Neural cell (in vitro differentiated cells): ENCODE data around the gene SLCO2A1. TPM values are rescaled to one million over a fixed set of nuclear protein-coding genes. Genes with fewer than 3 reads are reported as not detected.

Source experiments
- H2AFZ ChIP-seq: fragments of 200-600, 300-800 bp; sonication (generic), shearing (Covaris generic); 2 replicates; pipeline ENCODE4 v1.6.0; 2014; ENCODE audit warnings: low read depth, mild to moderate bottlenecking, antibody characterized with exemption, low read length, moderate library complexity
- H3F3A ChIP-seq: fragments of 200-600 bp; shearing (Covaris generic); 2 replicates; pipeline ENCODE4 v1.6.1; 2016; ENCODE audit warnings: mild to moderate bottlenecking, moderate library complexity, mixed read lengths, antibody characterized with exemption, low read length; ENCODE audit not compliant: insufficient read depth, poor library complexity, severe bottlenecking
- H3K27ac ChIP-seq: fragments of 200-600, 300-800 bp; sonication (generic), shearing (Covaris generic); 2 replicates; pipeline ENCODE4 v1.5.1; 2014; ENCODE audit warnings: mild to moderate bottlenecking, low read length, moderate library complexity
- H3K27me3 ChIP-seq: fragments of 300-800, 200-600 bp; sonication (generic), shearing (Covaris generic); 2 replicates; pipeline ENCODE4 v1.6.0; 2014; ENCODE audit warnings: mild to moderate bottlenecking, low read depth, low read length, moderate library complexity; ENCODE audit not compliant: insufficient read depth
- H3K36me3 ChIP-seq: fragments of 300-800, 200-600 bp; sonication (generic), shearing (Covaris generic); 2 replicates; pipeline ENCODE4 v1.5.1; 2014; ENCODE audit warnings: mild to moderate bottlenecking, antibody characterized with exemption, low read length, moderate library complexity; ENCODE audit not compliant: insufficient read depth
- H3K4me2 ChIP-seq: fragments of 300-800, 200-600 bp; sonication (generic), shearing (Covaris generic); 2 replicates; pipeline ENCODE4 v1.6.0; 2014; ENCODE audit warnings: mild to moderate bottlenecking, low read length
- H3K4me3 ChIP-seq: fragments of 300-800, 200-600 bp; sonication (generic), shearing (Covaris generic); 2 replicates; pipeline ENCODE4 v1.5.1; 2014; ENCODE audit warnings: mild to moderate bottlenecking, low read length, moderate library complexity
- H3K79me2 ChIP-seq: fragments of 200-600 bp; shearing (Covaris generic); replicated peaks from 2 replicates; pipeline ENCODE4 v1.6.0; 2014; ENCODE audit warnings: mild to moderate bottlenecking, low read length, moderate library complexity; ENCODE audit not compliant: insufficient read depth
- H3K9ac ChIP-seq: fragments of 300-800, 200-600 bp; sonication (generic), shearing (Covaris generic); 2 replicates; pipeline ENCODE4 v1.6.1; 2016; ENCODE audit warnings: mild to moderate bottlenecking, low read length, mixed read lengths
- H3K9me2 ChIP-seq: fragments of 200-600 bp; shearing (Covaris generic); 2 replicates; pipeline ENCODE4 v1.6.1; 2016; ENCODE audit warnings: mild to moderate bottlenecking, low read length, mixed read lengths; ENCODE audit not compliant: insufficient read depth
- H3K9me3 ChIP-seq: fragments of 200-600, 300-800 bp; sonication (generic), shearing (Covaris generic); 2 replicates; pipeline ENCODE4 v1.6.1; 2016; ENCODE audit warnings: mild to moderate bottlenecking, mixed run types, low read length, moderate library complexity, mixed read lengths
- H4K20me1 ChIP-seq: fragments of 200-600 bp; shearing (Covaris generic); 2 replicates; pipeline ENCODE4 v1.6.1; 2016; ENCODE audit warnings: mild to moderate bottlenecking, mixed run types; ENCODE audit not compliant: insufficient read depth
- CTCF ChIP-seq: fragments of 450-650 bp; IDR thresholded peaks from 2 replicates; pipeline ENCODE4 v1.5.1; 2014; ENCODE audit warnings: antibody characterized with exemption, mild to moderate bottlenecking, moderate library complexity; ENCODE audit not compliant: poor library complexity, severe bottlenecking
- EP300 ChIP-seq: fragments of 450-650 bp; conservative IDR thresholded peaks from 2 replicates; pipeline ENCODE4 v1.6.1; 2014; ENCODE audit warnings: antibody characterized with exemption, mild to moderate bottlenecking, moderate library complexity; ENCODE audit not compliant: poor library complexity, severe bottlenecking
- EZH2 ChIP-seq: fragments of 200-600, 300-800 bp; shearing (Covaris generic), sonication (generic); IDR thresholded peaks from 2 replicates; pipeline ENCODE4 v1.6.1; 2014; ENCODE audit warnings: antibody characterized with exemption, low read length, borderline replicate concordance, mild to moderate bottlenecking; ENCODE audit not compliant: insufficient read depth, poor library complexity, severe bottlenecking
- MXI1 ChIP-seq: fragments of 450-650 bp; conservative IDR thresholded peaks from 2 replicates; pipeline ENCODE4 v1.6.1; 2014; ENCODE audit warnings: antibody characterized with exemption, mild to moderate bottlenecking; ENCODE audit not compliant: poor library complexity, severe bottlenecking
- POLR2AphosphoS5 ChIP-seq: IDR thresholded peaks from 2 replicates; pipeline ENCODE4 v1.6.1; 2012
- RAD21 ChIP-seq: fragments of 450-650 bp; conservative IDR thresholded peaks from 2 replicates; pipeline ENCODE4 v1.6.1; 2014; ENCODE audit warnings: antibody characterized with exemption, mild to moderate bottlenecking, moderate library complexity
- REST ChIP-seq: IDR thresholded peaks from 2 replicates; pipeline ENCODE4 v1.6.1; 2012; ENCODE audit warnings: borderline replicate concordance
- SMC3 ChIP-seq: fragments of 450-650 bp; conservative IDR thresholded peaks from 2 replicates; pipeline ENCODE4 v1.6.1; 2014; ENCODE audit warnings: antibody characterized with exemption, mild to moderate bottlenecking, moderate library complexity; ENCODE audit not compliant: poor library complexity
- TAF1 ChIP-seq: IDR thresholded peaks from 2 replicates; pipeline ENCODE4 v1.6.1; 2012; ENCODE audit warnings: low read depth
- polyA plus RNA-seq: library from polyadenylated mRNA; depleted of rRNA; stranded (reverse); fragments of >200 nt; gene quantifications from 2 replicates; pipeline ENCODE4 v1.2.3, GENCODE V29; 2014

SLCO2A1 gene
- polyA plus RNA-seq, 1 donor from 2014 or later = not detected

- H3K9ac ChIP-seq = no peak overlapping the region
These were observed 38.1 kb downstream of the SLCO2A1 start for GRCh38 chr3:133991637-133992036.

GRCh38 chr3:133991209-133991608 lies 38.5 kb downstream of the SLCO2A1 start:
- Histone ChIP-seq H3K36me3 (no peaks in the 10 kb centered on the region), H3K9me3 (no peaks in the 10 kb centered on the region), H3K4me3 (no peak overlapping the region), H3K4me2 (no peak overlapping the region), H3F3A (no peaks in the 10 kb centered on the region), H4K20me1 (no peaks in the 10 kb centered on the region), H3K27ac (no peak overlapping the region), H3K9me2 (no peaks in the 10 kb centered on the region), H3K79me2 (no peaks in the 10 kb centered on the region), H3K9ac (no peak overlapping the region), H2AFZ (no peak overlapping the region), H3K27me3 (no peaks in the 10 kb centered on the region)
- no peak for TF ChIP-seq CTCF
- TF ChIP-seq EP300 = no peak
- TF ChIP-seq POLR2AphosphoS5 = no peak
- no peak for TF ChIP-seq EZH2
- TF ChIP-seq MXI1 = no peak
- TF ChIP-seq RAD21 = no peak
- no peak for TF ChIP-seq SMC3
- TF ChIP-seq TAF1 = no peak

More at GRCh38 chr3:133991637-133992036, 38.1 kb downstream of the SLCO2A1 start:
- no peaks in the 10 kb centered on the region for H4K20me1 ChIP-seq
- H3K4me2 ChIP-seq = no peak overlapping the region
- no peaks in the 10 kb centered on the region for H3K9me2 ChIP-seq
- H3K27me3 ChIP-seq = no peaks in the 10 kb centered on the region
- TF ChIP-seq MXI1 (no peak), RAD21 (no peak), REST (no peak), POLR2AphosphoS5 (no peak), EZH2 (no peak), EP300 (no peak), TAF1 (no peak), SMC3 (no peak), CTCF (no peak)
- H3K4me3 ChIP-seq = no peak overlapping the region
- no peak overlapping the region for H2AFZ ChIP-seq
- H3K27ac ChIP-seq = no peak overlapping the region
- no peaks in the 10 kb centered on the region for H3K79me2 ChIP-seq
- H3K36me3 ChIP-seq = no peaks in the 10 kb centered on the region
- H3F3A ChIP-seq = no peaks in the 10 kb centered on the region
- no peaks in the 10 kb centered on the region for H3K9me3 ChIP-seq
